COLO668 (cell line): Measurements from ENCODE around the gene ITPRIP.

ENCODE experiments used
- DNase-seq: peaks from one replicate; lab custom pipeline; 2025; ENCODE audit not compliant: unreplicated experiment; lab: John Stamatoyannopoulos, UW

Gene ITPRIP, protein sequence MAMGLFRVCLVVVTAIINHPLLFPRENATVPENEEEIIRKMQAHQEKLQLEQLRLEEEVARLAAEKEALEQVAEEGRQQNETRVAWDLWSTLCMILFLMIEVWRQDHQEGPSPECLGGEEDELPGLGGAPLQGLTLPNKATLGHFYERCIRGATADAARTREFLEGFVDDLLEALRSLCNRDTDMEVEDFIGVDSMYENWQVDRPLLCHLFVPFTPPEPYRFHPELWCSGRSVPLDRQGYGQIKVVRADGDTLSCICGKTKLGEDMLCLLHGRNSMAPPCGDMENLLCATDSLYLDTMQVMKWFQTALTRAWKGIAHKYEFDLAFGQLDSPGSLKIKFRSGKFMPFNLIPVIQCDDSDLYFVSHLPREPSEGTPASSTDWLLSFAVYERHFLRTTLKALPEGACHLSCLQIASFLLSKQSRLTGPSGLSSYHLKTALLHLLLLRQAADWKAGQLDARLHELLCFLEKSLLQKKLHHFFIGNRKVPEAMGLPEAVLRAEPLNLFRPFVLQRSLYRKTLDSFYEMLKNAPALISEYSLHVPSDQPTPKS

DNA sequence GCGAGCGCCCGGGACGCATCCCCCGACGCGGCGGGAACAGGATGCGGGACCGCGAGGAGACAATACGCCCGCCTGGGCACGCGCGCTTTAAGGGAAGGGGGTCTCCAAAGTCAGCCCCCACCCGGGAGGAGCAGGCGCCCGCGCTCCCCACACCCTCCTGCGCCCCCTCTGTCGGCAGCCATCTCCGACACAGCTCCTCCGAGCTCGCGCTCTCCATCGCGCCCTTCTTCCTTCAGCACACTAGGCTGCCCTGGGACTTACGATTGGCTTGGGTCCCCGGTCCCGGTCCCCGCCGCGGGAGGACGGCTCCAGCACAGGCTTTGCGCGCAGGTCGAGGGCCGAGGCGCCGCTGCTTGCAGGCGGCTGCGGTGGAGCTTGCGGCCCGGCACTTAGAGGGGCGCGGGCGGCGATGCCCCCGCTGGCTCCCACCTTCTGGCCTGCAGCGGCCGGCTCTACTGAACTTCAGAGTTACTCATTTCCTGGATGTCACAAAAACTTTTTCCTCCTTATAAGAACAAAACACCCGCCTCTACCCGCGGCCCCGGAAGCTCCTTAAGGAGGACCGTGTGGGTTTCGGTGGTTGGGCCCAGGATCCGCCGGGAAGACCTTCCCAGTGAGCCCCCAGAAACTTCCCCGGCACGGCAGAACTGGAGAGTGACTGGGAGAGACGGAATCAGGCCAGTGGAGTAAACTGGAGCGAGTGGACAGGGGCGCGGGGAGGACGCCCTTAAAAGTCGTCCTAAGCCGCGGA, at the start of gene ITPRIP:
Gene ITPRIP, minus strand, starts transcription at position 481 of the 751 bp plus-strand sequence. CDS start 22,414 bp downstream, outside the sequence.
- DNase-seq: peak; percentile 35

DNA sequence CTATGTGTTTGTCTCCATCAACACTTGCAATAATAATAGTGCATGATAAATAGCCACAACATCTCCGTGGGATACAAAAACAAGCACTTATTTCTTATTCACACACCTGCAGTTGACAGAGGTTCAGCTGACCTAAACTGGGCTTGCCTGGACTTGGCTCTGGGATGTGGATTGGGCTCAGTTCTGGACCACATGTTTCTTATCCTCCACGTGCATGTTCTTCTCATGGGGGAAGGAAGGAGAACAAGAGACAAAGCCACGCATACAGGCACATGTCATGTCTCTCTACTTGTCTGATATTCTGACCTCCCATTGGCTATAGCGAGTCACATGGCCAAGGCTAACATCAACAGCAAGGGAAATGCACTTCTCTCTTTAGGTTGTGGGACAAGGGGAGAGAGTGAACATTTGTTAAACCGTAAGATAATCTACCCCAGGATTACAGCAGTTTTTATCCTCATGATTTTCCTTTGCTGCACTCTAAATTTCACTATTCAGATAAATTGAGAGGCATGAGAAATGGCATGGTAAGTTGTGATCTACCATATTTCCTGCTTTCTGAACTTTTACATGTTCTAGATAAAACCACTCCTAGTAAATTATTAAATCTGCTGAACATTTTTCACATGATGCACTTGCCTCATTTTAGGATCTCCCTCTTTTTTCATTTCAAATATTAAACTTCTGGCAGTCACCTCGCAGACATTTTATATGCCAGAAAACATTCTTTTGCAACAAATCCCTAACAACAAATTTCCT, 49.0 kb upstream of the ITPRIP start:
- no peak for DNase-seq

DNA sequence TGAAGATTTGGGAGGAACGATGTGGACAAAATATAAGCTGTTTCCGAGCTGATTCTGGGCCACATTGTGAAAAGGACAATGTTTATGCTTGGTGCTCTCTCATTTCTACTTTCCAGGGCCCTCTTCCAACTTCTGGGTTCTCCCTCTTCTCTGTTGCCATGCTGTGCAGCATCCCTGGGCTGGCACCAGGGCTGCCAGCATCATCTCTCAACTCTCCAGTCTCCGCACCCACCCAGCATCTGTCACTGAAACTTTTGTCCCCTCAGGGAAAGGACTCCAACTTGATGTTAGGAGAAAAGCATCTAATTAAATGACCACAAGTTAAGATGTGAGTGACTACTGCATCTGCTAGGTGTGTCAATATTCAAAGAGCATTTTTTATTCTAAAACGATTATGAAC, 42.1 kb upstream of the ITPRIP start:
- DNase-seq: no peak

DNA sequence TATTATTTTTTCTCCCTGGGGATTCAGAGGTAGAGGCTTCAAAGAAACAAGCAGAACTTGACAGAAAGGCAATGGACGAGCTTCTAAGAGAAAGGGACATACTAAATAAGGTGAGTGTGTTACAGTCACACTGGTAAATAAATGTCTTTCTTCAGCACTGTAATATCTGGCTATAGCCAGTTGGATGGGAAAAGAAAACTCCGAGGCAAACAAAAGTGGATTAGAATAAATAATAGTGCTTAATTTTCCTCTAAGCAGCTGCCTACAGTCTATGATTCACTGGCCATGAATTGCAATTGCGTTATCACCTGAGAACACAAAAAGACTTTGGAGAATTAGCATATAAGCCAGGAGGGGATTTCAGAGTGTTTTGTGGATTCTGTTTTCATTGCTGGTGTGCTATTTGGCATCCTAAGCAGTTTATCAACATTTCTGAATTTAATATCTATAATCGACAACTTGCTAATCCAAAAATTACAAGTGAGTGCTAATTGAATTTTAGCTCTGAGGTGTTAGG, 38.6 kb upstream of the ITPRIP start:
- no peak for DNase-seq

DNA sequence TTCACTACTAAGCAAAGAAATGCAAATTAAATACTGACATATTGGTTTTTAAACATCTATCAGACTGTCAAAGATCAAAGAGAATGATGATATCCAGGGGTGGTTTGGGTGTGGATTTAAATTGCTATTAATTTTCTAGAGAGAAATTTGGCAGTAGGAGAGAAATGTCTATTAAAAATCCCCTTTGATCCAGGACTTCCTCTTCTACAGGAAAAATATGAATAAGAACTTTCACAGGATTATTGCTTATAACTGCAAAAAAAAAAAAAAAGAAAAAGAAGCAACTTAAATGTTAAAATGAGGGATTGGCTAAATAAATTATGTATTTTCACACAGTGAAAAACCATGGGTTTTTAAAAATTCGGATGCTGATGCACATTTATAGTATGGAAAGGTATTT, 36.3 kb upstream of the ITPRIP start:
- no peak for DNase-seq

DNA sequence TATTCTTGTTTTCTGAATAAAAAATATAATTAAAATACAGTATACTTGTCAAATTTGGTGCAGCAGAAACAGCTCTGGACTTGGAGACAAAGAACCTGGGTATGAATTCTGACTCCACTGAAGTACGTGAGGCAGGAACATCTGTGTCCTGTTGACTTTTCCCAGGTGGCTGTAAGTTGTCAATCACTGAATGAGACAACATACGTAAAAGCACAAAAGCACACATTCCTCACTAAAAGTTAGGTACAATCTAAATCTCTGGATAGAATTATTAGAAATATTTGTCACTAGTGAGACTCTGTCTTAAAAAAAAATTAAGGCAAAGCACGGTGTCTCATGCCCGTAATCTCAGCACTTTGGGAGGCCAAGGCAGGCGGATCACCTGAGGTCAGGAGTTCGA, 33.5 kb upstream of the ITPRIP start:
- no peak for DNase-seq

DNA sequence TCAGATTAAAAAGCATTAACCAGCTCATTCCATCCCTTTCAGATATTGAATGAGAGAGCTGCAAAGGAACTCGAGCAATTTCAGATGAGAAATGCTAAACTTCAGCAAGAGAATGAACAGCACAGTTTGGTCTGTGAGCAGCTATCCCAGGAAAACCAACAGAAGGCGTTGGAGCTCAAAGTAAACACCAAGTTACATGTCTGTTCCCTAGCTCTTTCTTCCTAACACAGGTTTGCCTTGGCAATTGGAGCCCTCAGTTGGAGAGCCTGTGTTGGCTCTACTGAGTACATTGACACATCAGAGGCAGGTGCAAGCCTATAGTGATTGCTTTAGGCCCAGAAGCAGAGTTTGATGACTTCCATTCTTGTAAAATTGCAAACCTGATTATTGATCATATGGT, 30.1 kb upstream of the ITPRIP start:
- DNase-seq: no peak

DNA sequence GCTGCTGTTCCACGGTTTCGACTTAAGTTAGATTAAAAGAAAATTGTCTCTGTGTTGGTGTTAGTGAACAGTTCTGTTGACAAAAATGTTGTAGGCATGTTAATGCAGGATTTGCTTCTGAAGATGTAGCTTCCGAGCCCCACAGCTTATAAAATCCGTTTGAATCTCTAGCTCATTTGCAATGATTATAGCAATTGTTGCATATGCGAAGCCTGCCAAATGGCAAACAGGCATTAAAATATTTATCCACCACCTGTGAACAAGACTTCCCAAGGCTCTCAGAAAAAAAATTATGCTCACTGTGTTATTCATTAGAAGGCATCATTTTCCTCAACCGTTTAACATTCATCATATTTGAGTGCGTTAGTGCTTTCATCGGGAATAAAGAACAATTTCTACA, 29.6 kb upstream of the ITPRIP start:
- DNase-seq: no peak

DNA sequence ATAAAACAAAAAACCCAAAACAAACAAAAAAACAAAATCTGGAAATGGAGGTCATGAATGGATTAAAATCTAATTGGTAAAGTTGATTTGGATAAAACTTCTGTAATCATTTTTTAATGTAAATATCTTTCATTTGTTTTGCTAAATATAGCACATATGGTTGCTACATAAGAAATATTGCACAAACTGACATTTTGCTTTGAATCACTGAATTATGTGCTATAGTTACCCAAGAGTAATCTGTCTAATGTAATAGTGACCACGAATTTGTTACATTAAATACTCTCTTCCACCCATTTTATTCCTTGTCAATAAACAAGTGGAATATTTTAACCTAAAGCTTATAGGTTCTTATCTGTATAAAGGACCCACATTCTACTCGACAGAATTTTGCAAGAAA, 21.5 kb upstream of the ITPRIP start:
- DNase-seq: no peak

DNA sequence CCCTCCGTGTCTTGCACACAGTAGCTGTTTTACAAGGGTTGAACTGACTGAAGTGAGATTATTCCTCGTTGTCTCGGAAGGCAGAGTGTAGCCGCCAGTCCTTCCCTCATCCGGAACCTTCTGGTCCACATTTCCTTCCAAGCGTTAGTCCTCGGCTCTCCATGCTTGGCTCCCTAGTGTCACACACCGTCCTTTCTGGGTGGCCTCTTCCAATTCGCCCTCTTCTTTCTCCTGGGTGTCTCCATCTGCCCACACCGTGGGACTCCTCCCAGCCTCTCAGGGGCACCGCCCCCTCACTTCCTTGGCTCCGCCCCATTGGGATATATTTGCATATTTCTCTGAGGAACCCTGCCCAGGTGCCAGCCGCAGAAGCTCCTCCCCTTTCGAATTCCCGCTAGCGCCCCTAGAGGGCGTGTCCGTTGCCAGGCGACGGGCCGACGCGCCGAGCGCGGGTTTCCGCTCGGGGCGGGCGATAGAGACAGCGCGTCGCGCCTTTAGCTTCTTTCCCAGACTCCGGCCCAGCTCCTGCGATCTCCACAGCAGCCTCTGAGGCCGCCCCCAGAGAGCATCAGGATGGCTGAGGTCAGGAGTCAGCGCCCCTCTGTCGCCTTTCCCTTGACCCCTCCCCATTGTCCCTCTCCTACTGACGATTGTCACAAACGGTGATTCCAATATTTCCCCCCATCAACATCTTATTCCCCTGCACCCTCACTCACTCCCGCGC, 15.2 kb upstream of the ITPRIP start, which contains the start of gene CFAP58:
Gene CFAP58, plus strand, starts transcription at position 509 of the 724 bp plus-strand sequence. Its CDS starts 65 bp downstream, at position 574.
- DNase-seq: peak; percentile 74

DNA sequence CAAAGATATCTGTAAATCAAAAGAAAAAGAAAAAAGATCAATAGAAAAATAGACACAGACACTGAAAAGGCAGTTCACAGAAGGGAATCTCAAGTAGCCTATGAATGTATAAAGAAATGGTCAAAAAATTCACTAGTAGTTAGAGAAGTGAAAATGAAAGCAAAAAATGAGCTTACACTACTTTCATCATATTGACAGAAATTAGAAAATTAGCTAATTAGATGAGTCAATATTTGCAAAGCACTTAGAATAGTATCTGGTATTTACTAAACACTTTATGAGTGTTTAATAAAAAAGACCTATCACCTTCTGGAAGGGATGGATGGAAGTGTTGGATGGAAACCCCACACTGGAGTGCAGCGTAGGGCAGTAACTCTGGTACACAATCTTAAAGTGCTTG, 13.7 kb upstream of the ITPRIP start:
- no peak for DNase-seq

DNA sequence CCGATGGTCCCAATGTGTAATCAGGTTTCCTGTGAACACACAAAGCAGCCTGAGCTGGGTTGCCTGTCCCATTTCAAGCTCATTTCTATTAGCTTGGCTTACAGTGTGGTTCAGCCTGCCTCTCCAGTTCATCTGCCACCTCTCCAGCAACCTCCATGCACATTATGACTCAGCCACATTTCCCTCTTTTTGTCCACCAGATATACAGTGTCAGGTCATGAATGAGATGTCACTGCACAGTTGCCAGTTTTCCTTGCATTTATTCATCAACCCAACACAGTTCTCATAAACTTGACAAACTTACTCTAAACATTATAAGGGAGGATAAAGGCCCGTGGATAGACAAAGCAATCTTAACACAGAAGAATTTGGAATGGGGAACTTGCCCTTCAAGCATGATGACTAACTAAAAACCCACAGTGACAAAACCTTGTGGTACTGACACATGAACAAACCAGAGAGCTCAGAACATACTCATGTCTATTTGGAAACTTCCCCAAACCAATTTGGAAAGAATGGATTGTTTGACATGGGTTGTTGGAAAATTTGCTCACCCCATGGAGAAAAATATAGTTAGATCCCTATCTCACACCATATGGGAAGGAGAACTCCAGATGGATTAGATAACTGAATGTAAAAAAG, 12.9 kb upstream of the ITPRIP start:
- no peak for DNase-seq

DNA sequence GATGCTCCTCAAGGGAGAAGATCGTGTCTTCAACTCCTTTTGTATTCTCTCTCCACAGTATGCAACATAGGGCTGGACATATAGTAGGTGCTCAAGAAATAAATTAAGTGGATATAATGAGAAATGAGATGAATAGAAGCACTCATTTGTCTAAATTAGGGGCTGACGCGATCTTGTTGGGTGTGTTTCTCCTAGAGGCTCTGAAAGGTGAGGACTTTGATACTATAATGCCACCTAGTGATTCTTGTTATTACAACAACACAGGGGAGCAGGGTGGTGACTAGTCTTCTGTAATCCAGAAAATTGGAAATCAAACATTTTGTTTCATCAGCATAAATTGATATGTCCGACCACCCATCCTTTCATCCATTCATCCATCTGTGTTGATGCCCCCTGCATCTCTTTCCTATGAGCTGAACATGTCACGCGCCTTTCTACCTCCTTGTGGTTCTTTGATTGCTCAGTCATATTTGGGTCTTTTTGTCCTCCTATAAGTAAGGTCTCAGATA, 11.9 kb upstream of the ITPRIP start:
- DNase-seq: no peak

DNA sequence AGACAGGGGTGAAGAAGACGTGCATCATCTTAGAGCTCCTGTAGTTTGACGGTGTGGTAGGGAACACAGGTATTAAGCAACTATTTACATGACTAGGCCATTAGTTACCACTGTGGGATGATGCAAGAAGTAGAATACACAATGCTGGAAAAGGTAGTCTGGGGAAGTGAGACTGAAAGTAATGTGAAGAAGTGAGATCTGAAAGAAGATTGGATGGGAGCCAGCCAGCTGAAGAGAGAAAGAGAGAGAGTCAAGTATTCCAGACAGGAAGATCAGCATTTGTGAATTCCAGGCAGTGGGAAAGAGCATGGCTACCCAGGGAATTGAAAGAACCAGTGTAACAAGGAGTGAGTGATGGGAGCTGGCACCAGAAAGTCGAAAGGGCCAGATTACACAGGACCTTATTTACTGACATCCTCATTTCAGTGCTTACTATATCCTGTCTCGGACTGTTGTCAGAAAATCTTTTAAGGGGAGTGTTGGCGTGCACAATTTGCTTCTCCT, 11.4 kb upstream of the ITPRIP start:
- DNase-seq: no peak

DNA sequence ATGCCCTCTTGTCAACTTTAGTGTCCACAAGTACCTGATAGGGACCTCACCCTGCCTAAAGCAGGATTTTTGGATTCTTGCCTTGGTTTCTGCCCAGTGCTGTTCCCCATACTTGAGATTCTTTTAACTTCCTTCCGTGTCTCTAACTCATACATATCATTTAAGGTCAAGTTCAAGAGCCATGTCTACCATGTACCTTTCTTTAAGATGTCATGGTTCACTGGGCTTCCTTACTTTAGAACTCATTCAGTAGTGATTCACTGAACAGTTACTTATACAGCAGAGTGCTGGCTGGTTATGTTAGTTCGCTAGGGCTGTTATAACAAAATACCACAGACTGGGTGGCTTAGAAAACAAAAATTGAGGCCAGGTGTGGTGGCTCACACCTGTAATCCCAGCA, 10.3 kb upstream of the ITPRIP start:
- no peak for DNase-seq

DNA sequence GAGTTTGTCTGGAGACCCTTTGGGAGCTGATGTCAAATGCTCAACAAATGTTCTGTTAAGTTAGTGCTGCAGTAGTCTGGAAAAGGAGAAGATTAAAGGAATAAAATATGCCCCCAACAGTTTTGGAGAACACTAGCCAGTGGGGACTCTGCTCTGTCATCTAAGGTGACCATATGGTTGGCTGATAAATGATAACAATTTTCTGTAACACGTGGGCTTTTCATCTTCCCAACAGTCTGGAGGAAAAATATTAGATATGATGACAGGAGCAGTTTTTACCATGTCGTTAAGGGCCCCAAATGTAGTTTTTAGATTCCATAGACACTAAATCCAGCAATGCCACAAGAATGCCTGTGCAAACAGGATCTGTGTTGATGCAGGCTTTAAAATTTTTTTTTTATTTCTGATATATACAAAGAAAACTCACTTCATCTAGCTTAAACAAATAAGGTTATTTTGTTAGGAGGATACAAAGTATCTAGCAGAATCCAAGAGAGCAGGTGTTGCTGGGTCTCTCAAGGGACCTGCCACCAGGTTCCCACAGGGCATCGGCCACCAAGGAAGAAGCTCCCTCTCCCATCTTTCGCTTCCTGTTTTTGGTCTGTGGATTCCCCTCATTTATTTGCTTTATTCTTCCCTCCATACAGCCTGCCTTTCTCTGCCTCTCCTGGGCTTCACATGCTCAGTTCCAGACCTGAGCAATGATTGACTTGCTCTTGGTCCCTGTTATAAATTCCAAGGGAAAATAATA, 9.2 kb upstream of the ITPRIP start:
- no peak for DNase-seq

DNA sequence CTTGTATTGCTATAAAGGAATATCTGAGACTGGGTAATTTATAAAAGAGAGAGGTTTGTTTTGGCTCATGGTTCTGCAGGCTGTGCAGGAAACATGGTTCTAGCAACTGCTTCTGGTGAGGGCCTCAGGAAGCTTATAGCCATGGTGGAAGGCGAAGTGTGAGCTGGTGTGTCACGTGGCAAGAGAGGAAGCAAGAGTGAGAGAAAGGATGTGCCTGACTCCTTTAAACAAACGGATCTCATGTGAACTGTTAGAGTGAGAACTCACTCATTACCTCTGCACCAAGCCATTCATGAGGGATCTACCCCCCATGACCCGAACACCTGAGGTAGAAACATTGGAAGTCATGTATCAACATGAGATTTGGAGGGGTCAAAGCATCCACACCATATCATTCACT, 7.7 kb upstream of the ITPRIP start:
- no peak for DNase-seq

DNA sequence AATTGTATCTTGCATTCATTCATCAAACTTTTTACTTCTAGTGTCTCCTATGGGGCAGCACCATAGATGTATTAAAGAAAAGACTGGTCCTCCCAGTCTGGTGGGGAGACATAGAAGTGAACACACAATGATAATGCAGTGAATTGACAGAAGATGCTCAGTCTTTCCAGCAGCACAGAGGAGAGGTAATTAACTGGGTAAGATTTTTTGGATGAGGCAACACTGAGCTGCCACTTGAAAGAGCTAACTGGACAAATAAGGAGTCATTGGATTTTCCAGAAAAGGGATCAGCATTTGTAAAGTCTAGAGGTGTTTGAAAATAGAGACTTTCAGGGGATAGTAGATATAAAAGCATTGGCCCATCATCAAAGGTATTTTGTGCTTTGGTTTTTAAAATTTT, 7.2 kb upstream of the ITPRIP start:
- DNase-seq: no peak

DNA sequence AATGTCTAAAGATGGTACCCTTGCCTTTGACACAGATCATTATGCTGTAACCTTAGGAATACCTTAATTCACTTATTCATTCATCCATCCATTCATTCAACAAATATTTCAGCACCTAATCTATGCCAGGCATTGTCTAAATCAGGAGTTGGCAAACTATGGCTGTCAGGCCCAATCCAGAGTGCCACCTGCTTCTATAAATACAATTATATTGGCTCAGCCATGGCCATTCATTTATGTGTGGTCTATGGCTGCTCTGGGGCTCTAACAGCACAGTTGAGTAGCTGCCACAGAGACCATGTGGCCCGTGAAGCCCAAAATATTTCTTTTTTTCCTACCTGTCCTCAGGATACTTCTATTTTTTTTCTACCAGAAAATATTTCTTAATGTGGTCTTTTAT, 6.0 kb upstream of the ITPRIP start:
- DNase-seq: no peak
